ENCODE results near the gene ADAM11.
A peak's percentile ranks its signal among the peaks of the same experiment; 100 is the strongest.
"Not testable (repeated sequence)": the region's sequence is repeated elsewhere in the genome, so short reads cannot be mapped to it uniquely, and the experiment has no call there.

Gene ADAM11

DNA sequence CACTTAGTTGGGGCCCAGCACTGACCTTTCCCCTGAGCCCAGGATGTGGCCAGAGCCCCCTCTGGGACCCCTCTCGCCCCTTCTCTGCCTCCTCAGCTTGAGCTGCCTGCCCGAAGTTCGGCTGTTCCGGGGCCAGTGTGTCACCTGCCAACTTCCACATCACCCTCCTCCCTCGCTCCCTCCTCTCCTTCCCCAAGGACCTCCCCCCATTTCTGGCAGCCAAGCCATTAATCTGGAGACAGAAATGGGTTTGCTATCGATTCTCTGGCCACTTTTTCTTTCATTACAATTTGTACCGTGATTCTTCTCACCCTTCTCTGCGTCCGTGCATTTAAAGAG lies 8.8 kb upstream of the ADAM11 start:
- no peaks in the 10 kb centered on the region for H3K9me3 Mint-ChIP-seq
- no peak overlapping the region for H3K4me3 Mint-ChIP-seq
- no peak overlapping the region for H3K27ac Mint-ChIP-seq
- no peaks in the 10 kb centered on the region for H3K4me1 Mint-ChIP-seq (ENCODE audit: low read depth)
- H3K27me3 Mint-ChIP-seq (ENCODE audit: low read depth) = no peaks in the 10 kb centered on the region
- DNase-seq (ENCODE audit: low spot score) = no peak
- H3K36me3 Mint-ChIP-seq (ENCODE audit: low read depth) = peaks cover 18% of the 10 kb centered on the region

DNA sequence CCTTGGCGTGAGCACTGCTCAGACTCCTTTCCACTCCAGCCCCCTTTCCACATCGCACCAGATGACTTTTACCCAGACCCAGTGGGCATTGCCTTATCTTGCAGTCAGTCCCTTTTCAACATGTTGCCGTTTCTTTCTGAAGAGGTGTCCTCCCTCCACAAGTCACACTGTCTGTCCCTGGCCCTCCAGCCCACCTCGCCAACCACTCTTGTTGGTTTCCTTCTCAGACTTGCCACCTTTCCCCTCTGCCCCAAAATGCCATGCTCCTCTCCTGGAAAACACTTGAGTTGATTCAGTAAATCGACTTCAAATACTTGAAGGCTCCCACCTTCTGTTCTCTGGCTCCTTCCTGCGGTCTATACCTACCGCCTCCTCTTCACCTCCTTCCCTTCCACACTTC lies 7.5 kb upstream of the ADAM11 start:
- Mint-ChIP-seq H3K27me3 (ENCODE audit: low read depth) (no peaks in the 10 kb centered on the region), H3K4me3 (no peak overlapping the region), H3K9me3 (no peaks in the 10 kb centered on the region), H3K4me1 (ENCODE audit: low read depth) (no peaks in the 10 kb centered on the region), H3K27ac (no peak overlapping the region), H3K36me3 (ENCODE audit: low read depth) (peaks cover 18% of the 10 kb centered on the region)
- no peak for DNase-seq (ENCODE audit: low spot score)

DNA sequence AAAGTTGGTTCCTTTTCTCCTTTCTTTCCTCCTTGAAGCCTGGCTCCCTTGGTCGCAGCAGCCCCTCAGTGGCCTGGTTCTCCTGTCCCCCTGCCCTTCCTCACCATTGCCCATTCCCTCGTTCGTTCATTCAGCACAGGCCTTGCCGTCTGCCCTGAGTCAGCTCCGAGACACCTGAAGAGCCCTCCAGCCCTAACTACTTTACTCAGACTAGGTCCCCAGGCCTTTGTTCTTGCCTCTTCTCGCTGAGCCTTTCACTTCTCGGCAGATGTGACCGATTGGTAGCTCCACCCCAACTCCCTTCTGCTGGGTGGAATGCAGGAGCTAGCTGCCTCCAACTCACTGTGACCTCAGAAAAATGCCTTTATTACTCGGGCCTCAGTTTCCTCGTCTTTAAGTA lies 7.0 kb upstream of the ADAM11 start:
- no peaks in the 10 kb centered on the region for H3K9me3 Mint-ChIP-seq
- peaks cover 18% of the 10 kb centered on the region for H3K36me3 Mint-ChIP-seq (ENCODE audit: low read depth)

DNA sequence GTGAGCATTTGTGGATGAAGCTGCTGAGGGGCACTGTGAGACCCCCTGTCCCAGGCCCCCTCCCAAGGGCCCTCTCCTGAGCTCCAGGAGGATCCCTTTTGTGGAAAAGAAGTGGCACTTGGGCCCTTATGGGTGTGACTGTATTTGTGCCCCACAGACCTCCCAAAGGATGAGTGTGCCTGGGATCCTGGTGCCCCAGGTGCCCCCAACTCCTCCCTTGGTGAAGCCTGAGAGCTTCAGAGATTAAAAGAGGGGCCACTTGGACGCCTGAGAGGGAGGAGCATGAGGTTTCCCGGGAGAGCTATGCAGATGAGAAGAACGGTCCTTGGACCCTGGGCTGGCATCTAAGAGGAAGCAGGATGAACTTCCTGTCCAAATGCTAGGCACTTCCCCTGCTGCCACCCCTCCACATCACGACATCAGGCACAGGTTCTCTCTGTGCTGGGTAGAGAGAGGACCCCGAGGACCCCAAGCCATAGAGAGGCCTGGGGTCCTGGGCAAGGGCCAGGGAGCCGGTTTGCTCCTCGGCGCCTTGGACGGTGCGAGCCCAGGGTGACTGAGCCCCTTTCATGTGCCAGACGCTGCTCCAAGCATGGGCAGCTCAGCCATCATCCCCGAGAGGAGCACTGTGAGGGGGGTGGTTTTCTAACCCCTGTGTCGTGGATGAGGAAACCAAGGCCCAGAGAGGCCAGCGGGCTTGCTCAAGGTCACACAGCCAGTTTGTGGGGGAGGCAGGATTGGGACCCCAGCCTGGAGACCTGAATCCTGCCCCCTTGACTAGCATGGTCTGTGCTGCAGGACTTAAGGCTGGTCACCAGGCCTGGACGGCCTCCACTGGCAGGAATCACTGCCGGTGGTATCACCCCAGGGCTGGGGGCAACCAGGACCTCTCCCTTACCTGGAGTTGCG lies 5.6 kb upstream of the ADAM11 start:
- no peaks in the 10 kb centered on the region for H3K9me3 Mint-ChIP-seq
- peaks cover 14% of the 10 kb centered on the region for H3K27me3 Mint-ChIP-seq (ENCODE audit: low read depth)
- no peak for DNase-seq (ENCODE audit: low spot score)
- H3K36me3 Mint-ChIP-seq (ENCODE audit: low read depth) = peaks cover 13% of the 10 kb centered on the region
- H3K4me1 Mint-ChIP-seq (ENCODE audit: low read depth) = no peaks in the 10 kb centered on the region
- H3K4me3 Mint-ChIP-seq = no peak overlapping the region
- no peak overlapping the region for H3K27ac Mint-ChIP-seq

More for the DNA sequence above, 7.0 kb upstream of the ADAM11 start:
- no peaks in the 10 kb centered on the region for H3K4me1 Mint-ChIP-seq (ENCODE audit: low read depth)
- no peak overlapping the region for H3K4me3 Mint-ChIP-seq
- no peak for DNase-seq (ENCODE audit: low spot score)
- H3K27ac Mint-ChIP-seq = no peak overlapping the region
- no peaks in the 10 kb centered on the region for H3K27me3 Mint-ChIP-seq (ENCODE audit: low read depth)

DNA sequence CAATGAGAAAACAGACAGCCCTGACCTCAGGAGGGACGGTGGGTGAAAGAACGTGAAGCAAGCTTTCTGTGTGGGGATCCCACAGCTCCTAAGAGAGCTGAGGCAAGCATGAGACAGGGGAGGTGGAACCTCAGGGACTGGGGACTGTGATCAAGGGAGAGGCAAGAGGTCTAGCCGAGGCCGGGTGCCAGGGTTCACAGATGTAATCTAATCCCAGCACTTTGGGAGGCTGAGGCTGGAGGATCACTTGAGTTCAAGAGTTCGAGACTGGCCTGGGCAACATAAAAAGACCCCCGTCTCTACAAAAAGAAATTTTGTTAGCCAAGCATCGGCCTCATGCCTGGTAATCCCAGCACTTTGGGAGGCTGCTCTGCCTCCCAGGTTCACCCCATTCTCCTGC lies 4.5 kb upstream of the ADAM11 start:
- H3K4me3 Mint-ChIP-seq = no peak overlapping the region
- no peaks in the 10 kb centered on the region for H3K9me3 Mint-ChIP-seq
- peaks cover 13% of the 10 kb centered on the region for H3K36me3 Mint-ChIP-seq (ENCODE audit: low read depth)
- peaks cover 15% of the 10 kb centered on the region for H3K27me3 Mint-ChIP-seq (ENCODE audit: low read depth)
- no peak overlapping the region for H3K27ac Mint-ChIP-seq
- H3K4me1 Mint-ChIP-seq (ENCODE audit: low read depth) = no peaks in the 10 kb centered on the region
- DNase-seq (ENCODE audit: low spot score) = no peak

DNA sequence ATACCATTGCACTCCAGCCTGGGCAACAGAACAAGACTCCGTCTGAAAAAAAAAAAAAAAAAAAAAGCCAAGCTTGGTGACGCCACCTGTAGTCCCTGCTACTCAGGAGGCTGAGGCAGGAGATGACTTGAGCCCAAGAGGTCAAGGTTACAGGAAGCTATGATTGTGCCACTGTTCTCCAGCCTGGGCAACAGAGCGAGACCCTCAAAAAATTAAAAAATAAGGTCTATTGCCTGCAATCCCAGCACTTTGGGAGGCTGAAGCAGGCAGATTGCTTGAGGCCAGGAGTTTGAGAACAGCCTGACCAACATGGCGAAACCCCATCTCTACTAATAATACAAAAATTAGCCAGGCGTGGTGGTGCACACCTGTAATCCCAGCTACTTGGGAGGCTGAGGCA lies 3.6 kb upstream of the ADAM11 start:
- DNase-seq (ENCODE audit: low spot score); H3K27ac Mint-ChIP-seq; H3K4me3 Mint-ChIP-seq; H3K4me1 Mint-ChIP-seq (ENCODE audit: low read depth); H3K9me3 Mint-ChIP-seq: not testable (repeated sequence)
- H3K36me3 Mint-ChIP-seq (ENCODE audit: low read depth) = peaks cover 11% of the 10 kb centered on the region
- H3K27me3 Mint-ChIP-seq (ENCODE audit: low read depth) = peaks cover 18% of the 10 kb centered on the region

DNA sequence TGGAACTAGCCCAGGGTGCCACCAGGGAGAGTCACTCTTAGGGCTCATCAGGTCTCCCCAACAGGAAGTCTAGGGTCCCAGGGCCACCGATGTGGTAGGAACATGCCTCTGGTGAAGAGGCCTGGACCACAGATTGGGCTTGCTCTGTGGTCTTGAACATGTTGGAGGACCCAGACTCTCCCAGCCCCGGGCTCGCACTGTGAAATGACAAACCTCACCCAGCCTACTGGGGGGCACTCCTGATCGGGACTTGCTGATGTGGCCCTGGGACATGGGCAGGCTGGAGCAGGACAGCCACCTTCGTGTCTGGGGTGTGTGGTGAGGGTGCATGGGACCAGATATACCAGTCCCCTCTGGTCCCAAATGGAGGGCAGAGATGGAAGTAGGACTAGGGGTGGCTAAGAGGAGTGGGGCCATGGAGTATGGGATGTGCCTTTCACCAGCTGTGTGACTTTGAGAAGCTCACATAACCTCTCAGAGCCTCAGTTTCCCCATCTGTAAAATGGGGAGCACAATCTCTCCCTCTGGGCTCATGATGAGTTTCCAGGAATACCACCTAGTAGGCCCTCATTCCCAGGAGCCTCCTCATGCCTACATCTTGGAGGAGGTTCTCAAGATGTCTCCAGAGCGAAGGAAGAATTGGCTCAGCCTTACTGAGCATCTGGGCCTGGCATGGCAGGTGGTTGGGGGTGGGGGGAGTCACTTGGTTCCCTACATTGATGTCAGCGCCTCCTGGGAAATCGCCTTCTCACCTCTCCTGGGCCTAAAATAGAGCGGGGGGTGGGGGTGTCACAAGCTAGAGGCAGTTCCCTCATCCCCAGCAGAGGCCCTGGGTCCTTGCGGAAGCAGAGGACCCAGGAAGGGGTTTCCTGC lies 1.5 kb upstream of the ADAM11 start:
- Mint-ChIP-seq H3K36me3 (ENCODE audit: low read depth) (no peaks in the 10 kb centered on the region), H3K27me3 (ENCODE audit: low read depth) (peaks cover 30% of the 10 kb centered on the region), H3K4me1 (ENCODE audit: low read depth) (no peaks in the 10 kb centered on the region), H3K9me3 (no peaks in the 10 kb centered on the region), H3K27ac (no peak overlapping the region), H3K4me3 (no peak overlapping the region)
- DNase-seq (ENCODE audit: low spot score) = no peak

DNA sequence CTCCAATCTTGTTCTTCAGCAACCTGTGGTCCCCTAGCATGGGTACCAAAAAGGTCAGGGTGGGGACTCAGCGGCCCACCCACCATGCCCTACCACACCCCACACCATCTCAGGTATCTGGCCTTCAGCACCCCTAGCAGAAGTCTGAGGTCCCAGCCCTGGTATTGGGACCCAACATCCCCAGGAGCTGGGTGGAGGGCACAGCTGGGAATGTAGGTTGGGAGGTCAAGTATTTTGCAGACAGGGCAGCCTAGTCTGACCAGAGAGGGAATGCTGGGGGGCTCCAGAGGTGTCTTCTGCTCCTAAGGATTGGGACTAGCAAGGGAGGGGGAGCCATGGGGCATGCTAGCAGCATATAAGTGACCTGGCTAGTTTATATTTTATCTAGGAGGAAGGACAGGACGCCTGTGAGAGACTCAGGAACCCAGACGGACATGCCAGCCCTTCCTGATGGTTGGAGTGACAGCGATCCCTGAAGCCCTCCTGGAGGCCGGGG lies 822 bp upstream of the ADAM11 start:
- Mint-ChIP-seq H3K27me3 (ENCODE audit: low read depth) (peaks cover 30% of the 10 kb centered on the region), H3K4me1 (ENCODE audit: low read depth) (no peaks in the 10 kb centered on the region), H3K36me3 (ENCODE audit: low read depth) (no peaks in the 10 kb centered on the region), H3K4me3 (peak overlapping the region; percentile 59), H3K9me3 (no peaks in the 10 kb centered on the region), H3K27ac (no peak overlapping the region)
- no peak for DNase-seq (ENCODE audit: low spot score)

DNA sequence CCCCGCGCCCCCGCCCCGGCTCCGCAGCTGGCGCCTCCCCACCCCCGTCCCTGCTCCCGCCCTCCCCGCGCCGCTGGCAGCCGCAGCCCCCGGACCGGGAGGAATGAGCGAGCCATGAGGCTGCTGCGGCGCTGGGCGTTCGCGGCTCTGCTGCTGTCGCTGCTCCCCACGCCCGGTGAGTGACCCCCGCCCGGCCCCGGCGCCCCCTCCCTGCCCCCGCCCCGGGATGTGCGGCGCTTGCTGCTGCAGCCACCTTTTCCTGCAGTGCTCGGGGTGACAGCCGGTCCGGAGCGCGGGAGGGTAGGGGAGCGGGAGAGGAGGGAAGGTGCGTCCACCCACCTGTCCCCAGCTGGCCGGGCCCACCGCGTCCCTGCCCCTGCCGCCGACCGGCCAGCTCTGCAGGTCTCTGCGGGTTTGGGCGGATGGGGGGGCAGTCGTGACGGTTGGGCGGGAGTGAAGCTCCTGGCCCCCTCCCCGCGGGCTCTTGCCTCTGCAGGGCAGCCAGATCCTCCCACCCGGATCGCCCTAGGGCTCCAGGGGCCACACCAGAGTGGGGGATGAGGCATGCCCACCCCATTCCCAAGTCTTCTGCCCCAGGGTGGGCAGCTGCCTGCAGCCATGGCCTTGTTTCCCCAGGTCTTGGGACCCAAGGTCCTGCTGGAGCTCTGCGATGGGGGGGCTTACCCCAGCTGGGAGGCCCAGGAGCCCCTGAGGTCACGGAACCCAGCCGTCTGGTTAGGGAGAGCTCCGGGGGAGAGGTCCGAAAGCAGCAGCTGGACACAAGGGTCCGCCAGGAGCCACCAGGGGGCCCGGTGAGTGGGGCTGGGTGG lies 513 bp downstream of the ADAM11 start:
- no peak for DNase-seq (ENCODE audit: low spot score)
- Mint-ChIP-seq H3K4me3 (peak overlapping the region; percentile 9), H3K27me3 (ENCODE audit: low read depth) (peaks cover 34% of the 10 kb centered on the region), H3K27ac (no peak overlapping the region), H3K36me3 (ENCODE audit: low read depth) (no peaks in the 10 kb centered on the region), H3K9me3 (no peaks in the 10 kb centered on the region), H3K4me1 (ENCODE audit: low read depth) (no peaks in the 10 kb centered on the region)

DNA sequence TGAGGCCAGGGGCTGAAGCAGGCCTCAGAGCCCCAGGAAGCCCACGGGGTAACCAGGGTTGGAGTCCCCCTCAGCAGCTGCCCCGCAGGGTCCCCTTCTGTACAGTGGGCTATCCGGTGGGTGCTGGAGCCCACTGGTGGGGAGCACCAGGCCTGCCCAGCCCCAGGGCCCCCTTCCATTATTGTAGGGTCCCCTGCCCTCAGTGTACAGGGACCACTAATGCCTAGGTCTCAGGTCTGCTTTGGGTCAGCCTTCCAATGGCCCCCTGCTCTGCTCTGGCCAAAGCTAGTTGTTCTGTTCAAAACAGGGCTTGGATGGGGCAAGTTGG lies 1.1 kb downstream of the ADAM11 start:
- peaks cover 34% of the 10 kb centered on the region for H3K27me3 Mint-ChIP-seq (ENCODE audit: low read depth)
- no peak for DNase-seq (ENCODE audit: low spot score)
- H3K4me1 Mint-ChIP-seq (ENCODE audit: low read depth) = no peaks in the 10 kb centered on the region
- H3K9me3 Mint-ChIP-seq = no peaks in the 10 kb centered on the region
- H3K36me3 Mint-ChIP-seq (ENCODE audit: low read depth) = no peaks in the 10 kb centered on the region
- H3K4me3 Mint-ChIP-seq = no peak overlapping the region
- no peak overlapping the region for H3K27ac Mint-ChIP-seq

DNA sequence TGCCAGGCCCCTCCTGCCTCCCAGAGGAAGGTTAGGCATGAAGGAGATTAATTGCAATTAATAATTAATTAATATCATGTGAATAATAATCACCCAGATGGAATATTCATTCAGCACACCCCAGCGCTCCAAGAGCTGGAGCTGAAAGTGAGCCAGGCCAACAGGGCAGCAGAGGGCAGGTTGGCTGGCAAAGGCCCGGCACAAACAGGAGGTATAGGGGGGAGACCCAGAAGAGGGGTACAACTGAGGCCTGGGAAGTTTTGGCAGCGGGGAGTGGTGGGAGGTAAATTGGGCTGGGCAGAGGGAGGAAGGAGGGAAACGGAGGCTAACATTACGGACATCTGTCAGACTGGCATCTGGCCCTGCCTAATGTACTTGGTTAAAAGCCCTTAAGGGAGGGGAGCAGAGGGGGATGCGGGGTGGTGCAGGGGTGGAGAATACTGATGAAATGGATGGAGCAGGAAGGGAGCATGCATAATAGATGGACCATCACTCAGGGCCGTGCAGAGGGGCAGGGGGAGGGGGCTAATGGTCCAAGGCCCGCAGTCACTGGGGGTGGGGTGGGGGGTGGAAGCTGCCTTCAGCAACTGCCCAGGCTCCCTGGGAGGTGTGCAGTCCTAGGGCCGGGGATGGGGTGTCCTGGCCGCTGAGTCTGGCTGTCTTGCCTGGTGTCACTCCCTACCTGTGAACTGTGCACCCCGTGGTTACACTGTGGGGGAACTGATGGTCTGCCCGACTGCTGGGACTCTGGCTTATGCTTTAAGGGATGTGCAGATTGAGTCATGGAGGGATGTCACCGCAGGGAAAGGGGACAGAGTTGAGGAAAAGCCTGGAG lies 1.9 kb downstream of the ADAM11 start:
- Mint-ChIP-seq H3K4me3 (no peak overlapping the region), H3K27ac (no peak overlapping the region), H3K27me3 (ENCODE audit: low read depth) (peaks cover 34% of the 10 kb centered on the region), H3K4me1 (ENCODE audit: low read depth) (no peaks in the 10 kb centered on the region), H3K9me3 (no peaks in the 10 kb centered on the region), H3K36me3 (ENCODE audit: low read depth) (no peaks in the 10 kb centered on the region)
- no peak for DNase-seq (ENCODE audit: low spot score)

DNA sequence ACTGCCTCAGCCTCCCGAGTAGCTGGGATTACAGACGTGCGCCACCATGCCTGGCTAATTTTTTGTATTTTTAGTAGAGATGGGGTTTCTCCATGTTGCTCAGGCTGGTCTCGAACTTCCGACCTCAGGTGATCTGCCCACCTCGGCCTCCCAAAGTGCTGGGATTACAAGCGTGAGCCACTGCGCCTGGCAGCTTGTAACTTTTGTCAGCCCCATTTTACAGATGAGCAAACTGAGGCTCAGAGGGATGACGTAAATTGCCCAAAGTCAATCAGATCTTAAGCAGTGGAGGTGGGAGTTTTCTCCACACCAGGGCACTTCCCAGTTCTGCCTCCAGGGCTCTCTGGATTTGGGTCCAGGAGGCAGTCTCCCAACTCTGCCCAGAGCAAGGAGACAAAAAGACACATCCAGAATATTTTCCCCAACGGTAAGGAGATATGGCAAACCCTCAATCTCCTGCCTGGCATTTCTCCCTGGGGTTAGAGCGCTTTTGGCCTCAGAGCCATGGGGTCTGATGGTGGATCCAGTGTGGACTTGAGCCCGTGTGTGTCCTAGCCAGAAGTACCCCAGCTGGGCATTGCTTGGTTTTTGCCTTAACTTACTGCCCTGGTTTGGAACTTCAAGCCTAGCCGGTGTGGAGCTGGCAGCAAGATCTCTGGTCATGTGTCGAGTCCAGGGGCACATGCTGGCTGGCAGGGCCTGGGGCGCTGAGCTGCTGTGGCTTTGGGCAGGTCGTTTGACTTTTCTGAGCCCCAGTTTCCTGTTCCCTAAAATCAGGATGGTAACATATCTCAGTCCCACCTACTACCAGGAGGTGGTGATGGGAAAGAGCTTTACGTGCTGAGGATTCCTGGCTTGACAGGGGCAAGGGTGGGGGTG lies 3.4 kb downstream of the ADAM11 start:
- Mint-ChIP-seq H3K27ac (no peak overlapping the region), H3K4me1 (ENCODE audit: low read depth) (no peaks in the 10 kb centered on the region), H3K36me3 (ENCODE audit: low read depth) (no peaks in the 10 kb centered on the region), H3K4me3 (no peak overlapping the region), H3K27me3 (ENCODE audit: low read depth) (peaks cover 31% of the 10 kb centered on the region), H3K9me3 (no peaks in the 10 kb centered on the region)
- DNase-seq (ENCODE audit: low spot score) = no peak
